Measurements from ENCODE around the gene CDT1. TPM values are rescaled to one million over a fixed set of nuclear protein-coding genes. Genes with fewer than 3 reads are reported as not detected.

CDT1 gene
- total RNA-seq, 1 donor from 2014 or later = 25.3 TPM

DNA sequence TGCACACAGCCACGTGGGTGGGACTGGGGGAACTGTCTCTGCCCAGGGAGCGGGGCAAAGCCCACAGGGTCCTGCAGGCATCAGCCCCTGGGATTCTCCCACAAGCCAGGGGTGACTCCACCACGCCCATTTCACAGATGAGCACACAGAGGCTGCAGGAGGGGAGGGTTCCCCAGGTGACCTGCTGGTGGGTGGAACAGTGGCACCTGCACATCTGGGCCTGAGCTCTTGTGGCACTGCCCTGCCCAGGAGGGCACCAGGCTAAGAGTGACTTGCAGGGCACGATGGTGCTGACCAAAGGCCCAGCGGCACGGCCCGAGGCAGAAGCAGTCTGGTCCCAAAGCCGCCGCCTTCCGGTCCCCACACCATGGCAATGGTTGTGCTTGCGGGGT, 42.5 kb upstream of the CDT1 start:
- H3K36me3 Mint-ChIP-seq (ENCODE audit: insufficient read depth) = no peaks in the 10 kb centered on the region
- H3K27ac Mint-ChIP-seq = no peak overlapping the region
- no peak for DNase-seq (ENCODE audit: low spot score, unreplicated experiment)
- peaks cover 25% of the 10 kb centered on the region for H3K4me1 Mint-ChIP-seq (ENCODE audit: low read depth)
- TF ChIP-seq, protein P1, sequence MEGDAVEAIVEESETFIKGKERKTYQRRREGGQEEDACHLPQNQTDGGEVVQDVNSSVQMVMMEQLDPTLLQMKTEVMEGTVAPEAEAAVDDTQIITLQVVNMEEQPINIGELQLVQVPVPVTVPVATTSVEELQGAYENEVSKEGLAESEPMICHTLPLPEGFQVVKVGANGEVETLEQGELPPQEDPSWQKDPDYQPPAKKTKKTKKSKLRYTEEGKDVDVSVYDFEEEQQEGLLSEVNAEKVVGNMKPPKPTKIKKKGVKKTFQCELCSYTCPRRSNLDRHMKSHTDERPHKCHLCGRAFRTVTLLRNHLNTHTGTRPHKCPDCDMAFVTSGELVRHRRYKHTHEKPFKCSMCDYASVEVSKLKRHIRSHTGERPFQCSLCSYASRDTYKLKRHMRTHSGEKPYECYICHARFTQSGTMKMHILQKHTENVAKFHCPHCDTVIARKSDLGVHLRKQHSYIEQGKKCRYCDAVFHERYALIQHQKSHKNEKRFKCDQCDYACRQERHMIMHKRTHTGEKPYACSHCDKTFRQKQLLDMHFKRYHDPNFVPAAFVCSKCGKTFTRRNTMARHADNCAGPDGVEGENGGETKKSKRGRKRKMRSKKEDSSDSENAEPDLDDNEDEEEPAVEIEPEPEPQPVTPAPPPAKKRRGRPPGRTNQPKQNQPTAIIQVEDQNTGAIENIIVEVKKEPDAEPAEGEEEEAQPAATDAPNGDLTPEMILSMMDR (IDR thresholded peaks at IDR 0.05; ENCODE audit: unreplicated experiment) = no peak
- no peak overlapping the region for H3K4me3 Mint-ChIP-seq (ENCODE audit: low read depth)
- no peaks in the 10 kb centered on the region for H3K27me3 Mint-ChIP-seq
- H3K9me3 Mint-ChIP-seq (ENCODE audit: low read depth) = no peaks in the 10 kb centered on the region

DNA sequence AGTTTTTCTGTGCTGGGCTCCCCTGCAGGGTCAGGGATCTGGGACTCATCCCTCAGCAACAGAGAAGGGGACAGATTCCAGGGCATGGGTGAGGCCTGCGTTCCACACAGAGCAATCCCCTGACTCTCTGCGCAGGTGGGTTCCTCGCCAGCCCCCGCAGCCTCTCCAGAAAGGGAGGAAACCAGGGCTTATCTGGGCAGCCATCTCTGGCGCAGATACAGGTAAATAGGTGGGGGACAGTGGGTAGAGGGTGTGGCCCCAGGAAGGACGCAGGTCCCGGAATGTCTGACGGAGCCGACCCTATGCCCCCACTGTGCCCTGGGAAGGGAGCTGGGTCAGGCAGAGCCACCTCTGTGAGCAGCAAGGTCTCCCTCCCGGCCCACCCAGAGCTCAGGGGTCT, 41.8 kb upstream of the CDT1 start:
- no peak for DNase-seq (ENCODE audit: low spot score, unreplicated experiment)
- Mint-ChIP-seq H3K27ac (no peak overlapping the region), H3K4me3 (ENCODE audit: low read depth) (no peak overlapping the region), H3K4me1 (ENCODE audit: low read depth) (peaks cover 26% of the 10 kb centered on the region), H3K27me3 (no peaks in the 10 kb centered on the region), H3K9me3 (ENCODE audit: low read depth) (no peaks in the 10 kb centered on the region), H3K36me3 (ENCODE audit: insufficient read depth) (no peaks in the 10 kb centered on the region)
- TF ChIP-seq, protein P1 (IDR thresholded peaks at IDR 0.05; ENCODE audit: unreplicated experiment) = no peak

DNA sequence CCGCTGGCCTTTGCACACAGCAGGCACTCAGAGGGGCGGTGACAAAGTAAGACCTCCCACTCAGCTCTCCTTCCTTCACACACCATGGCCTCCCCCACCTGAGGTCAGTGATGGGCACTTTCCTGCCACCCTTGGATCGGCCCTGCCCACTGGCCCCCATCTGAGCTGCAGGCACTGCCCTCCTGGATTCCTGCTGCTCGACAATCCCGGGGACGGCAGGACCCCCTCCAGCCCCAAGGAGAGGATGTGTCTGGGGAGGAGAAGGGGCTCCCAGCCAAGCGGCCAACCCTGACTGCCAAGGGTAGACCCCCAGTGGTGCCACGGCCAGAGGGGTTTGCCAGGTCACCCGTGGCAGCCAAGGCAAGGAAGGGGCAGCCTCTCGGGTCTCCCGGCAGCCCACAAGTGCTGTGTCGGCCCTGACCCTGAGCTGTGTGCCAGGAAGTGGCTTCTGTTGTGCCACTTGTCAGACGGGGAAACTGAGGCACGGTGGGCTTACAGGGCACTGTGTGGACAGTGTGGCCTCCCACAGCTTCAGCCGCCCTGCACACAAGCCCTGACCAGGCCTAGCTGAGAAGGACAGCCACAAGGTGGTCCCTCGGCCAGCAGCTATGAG, 41.2 kb upstream of the CDT1 start:
- TF ChIP-seq, protein P1 (IDR thresholded peaks at IDR 0.05; ENCODE audit: unreplicated experiment) = no peak
- Mint-ChIP-seq H3K36me3 (ENCODE audit: insufficient read depth) (no peaks in the 10 kb centered on the region), H3K9me3 (ENCODE audit: low read depth) (no peaks in the 10 kb centered on the region), H3K4me3 (ENCODE audit: low read depth) (no peak overlapping the region), H3K27me3 (no peaks in the 10 kb centered on the region), H3K27ac (no peak overlapping the region), H3K4me1 (ENCODE audit: low read depth) (peaks cover 31% of the 10 kb centered on the region)
- DNase-seq (ENCODE audit: low spot score, unreplicated experiment) = no peak

DNA sequence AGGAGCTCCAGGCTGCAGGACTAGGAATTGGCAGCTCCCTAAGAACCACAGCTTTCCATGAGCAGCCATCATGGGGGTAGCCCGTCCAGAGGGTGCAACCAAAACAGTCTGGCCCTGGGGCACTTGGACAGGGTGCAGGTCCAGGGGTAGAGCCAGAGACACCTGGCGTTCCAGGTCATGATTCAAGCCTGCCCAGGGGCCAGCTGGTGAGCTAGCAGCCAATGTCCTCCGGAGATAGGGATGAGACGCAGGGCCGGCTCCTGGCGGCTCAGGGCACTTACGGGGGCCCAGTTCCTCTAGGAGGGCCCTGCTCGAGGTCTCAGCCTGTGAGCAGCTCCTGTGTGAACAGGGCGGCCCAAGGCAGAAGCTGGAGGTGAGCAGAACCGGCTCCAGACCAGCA, 40.6 kb upstream of the CDT1 start:
- no peak overlapping the region for H3K27ac Mint-ChIP-seq
- H3K4me1 Mint-ChIP-seq (ENCODE audit: low read depth) = peaks cover 34% of the 10 kb centered on the region
- H3K36me3 Mint-ChIP-seq (ENCODE audit: insufficient read depth) = no peaks in the 10 kb centered on the region
- DNase-seq (ENCODE audit: low spot score, unreplicated experiment) = no peak
- no peaks in the 10 kb centered on the region for H3K9me3 Mint-ChIP-seq (ENCODE audit: low read depth)
- TF ChIP-seq, protein P1 (IDR thresholded peaks at IDR 0.05; ENCODE audit: unreplicated experiment) = no peak
- H3K27me3 Mint-ChIP-seq = no peaks in the 10 kb centered on the region
- H3K4me3 Mint-ChIP-seq (ENCODE audit: low read depth) = no peak overlapping the region

DNA sequence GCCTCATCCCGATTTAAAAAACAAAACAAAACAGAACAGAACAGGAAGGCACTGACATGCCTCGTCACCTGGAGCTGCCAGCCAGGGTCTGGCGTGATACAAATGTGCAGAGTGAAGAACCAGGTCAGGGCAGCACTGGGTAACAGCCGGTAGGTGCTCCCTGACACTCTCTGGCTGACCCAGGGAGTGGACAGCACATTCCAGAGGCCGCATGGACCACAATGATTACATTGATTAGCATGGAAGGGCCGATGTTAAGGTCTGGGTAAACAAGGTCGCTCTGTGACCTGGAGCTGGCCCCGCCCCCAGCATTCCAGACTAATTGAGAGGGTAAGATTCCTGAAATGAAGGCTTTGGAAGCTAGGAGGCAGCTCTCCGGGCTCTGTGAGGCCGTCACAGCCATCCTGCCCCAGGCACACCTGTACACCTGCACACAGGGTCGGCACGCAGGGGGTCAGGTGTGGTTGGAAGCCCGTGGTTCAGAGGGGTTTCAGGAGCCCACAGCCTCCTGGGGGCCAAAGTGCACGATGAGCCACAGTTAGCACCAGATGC, 40.0 kb upstream of the CDT1 start:
- H3K4me3 Mint-ChIP-seq (ENCODE audit: low read depth) = peak overlapping the region; percentile 1
- no peaks in the 10 kb centered on the region for H3K36me3 Mint-ChIP-seq (ENCODE audit: insufficient read depth)
- TF ChIP-seq, protein P1 (IDR thresholded peaks at IDR 0.05; ENCODE audit: unreplicated experiment) = peak; percentile 38
- no peaks in the 10 kb centered on the region for H3K27me3 Mint-ChIP-seq
- DNase-seq (ENCODE audit: low spot score, unreplicated experiment) = peak; percentile 63
- peak overlapping the region; percentile 98 for H3K27ac Mint-ChIP-seq
- peaks cover 34% of the 10 kb centered on the region for H3K4me1 Mint-ChIP-seq (ENCODE audit: low read depth)
- H3K9me3 Mint-ChIP-seq (ENCODE audit: low read depth) = no peaks in the 10 kb centered on the region
